ENCODE results near the gene DNAJC16. TPM values are rescaled to one million over a fixed set of nuclear protein-coding genes. Genes with fewer than 3 reads are reported as not detected.
"Not testable (repeated sequence)": the region's sequence is repeated elsewhere in the genome, so short reads cannot be mapped to it uniquely, and the experiment has no call there.

The DNAJC16 gene
- total and polyA plus RNA-seq, 9 of the 15 experiments (the other 6 are each of a cell fraction or from before 2014, with no cell fraction given): 6.9 to 16.8 (median 12.8) TPM

DNA sequence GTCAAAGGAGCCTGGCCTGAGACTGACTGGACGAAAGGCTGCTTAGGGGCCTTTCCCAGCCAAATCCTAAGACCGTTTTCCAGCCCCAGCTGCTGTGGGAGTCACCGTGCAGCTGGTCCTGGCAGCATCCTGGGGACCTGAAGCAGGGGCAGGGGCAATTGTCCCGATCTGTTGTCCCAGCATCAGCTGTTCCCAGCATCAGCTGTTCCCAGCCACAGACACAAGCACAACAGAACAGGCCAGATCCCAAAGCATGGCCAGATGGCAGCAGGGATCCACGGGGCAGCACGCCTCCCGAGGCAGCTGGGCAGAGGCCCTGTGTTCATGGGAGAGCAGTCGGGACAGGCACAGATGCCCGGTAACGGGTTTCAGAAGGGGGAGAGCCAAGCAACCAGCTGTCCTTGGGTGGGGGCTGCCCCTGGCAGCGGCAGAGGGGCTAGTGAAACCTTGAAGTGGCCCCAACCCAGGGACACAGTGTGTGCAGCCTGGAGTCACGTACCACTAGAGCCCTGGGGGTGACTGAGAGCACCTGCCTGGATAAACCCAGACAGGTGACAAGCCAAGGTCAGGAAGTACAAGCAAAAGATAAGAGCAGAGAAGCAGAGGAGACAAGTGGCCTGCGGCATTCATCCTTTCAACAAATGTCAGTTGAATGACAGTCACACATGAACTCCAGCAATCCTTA, 37.5 kb upstream of the DNAJC16 start:
- Histone ChIP-seq H3K4me2 (ENCODE audit: insufficient read depth, low read length) (no peak overlapping the region), H2AFZ (ENCODE audit: low read depth, low read length) (no peak overlapping the region), H4K20me1 (replicated peaks; ENCODE audit: control insufficient read depth, insufficient read depth, low read length) (no peaks in the 10 kb centered on the region), H3K27me3 (ENCODE audit: control insufficient read depth in 2 of 2, insufficient read depth in 2 of 2, low read length in 2 of 2) (no peaks in the 10 kb centered on the region), H3K36me3 (ENCODE audit: control insufficient read depth, insufficient read depth, low read length) (peaks cover 26% of the 10 kb centered on the region), H3K9me1 (ENCODE audit: control insufficient read depth, insufficient read depth, low read length) (no peaks in the 10 kb centered on the region), H3K9me3 (replicated peaks; ENCODE audit: control insufficient read depth, insufficient read depth, low read depth, low read length) (no peaks in the 10 kb centered on the region), H3K9ac (ENCODE audit: insufficient read depth in 1 of 2, low read depth in 2 of 2, low read length in 2 of 2) (peak overlapping the region in 1 of 2 experiments; percentile 23; a peak in 1 of 4 replicates), H3K27ac (ENCODE audit: extremely low read depth, low read depth, low read length) (no peak overlapping the region), H3K4me1 (replicated peaks in 1 of 2; ENCODE audit: control insufficient read depth in 2 of 2, insufficient read depth in 2 of 2, low read length in 2 of 2) (peaks cover 0 to 4% of the 10 kb centered on the region in 2 experiments; a peak in 1 of 5 replicates), H3K79me2 (ENCODE audit: control insufficient read depth, insufficient read depth, low read length) (no peaks in the 10 kb centered on the region), H3K4me3 (no peak overlapping the region)
- no TSS peak for BruUV-seq (replicated peaks)
- no peak for TF ChIP-seq NR2F6 (CRISPR knock-in tag; IDR thresholded peaks at IDR 0.05)
- TF ChIP-seq ZNF75A (CRISPR knock-in tag; IDR thresholded peaks at IDR 0.05): no peak
- no peak for TF ChIP-seq NUFIP1 (IDR thresholded peaks at IDR 0.05; ENCODE audit: partially characterized antibody)
- TF ChIP-seq SAFB (IDR thresholded peaks at IDR 0.05; ENCODE audit: borderline replicate concordance, low read depth, low read length): no peak
- TF ChIP-seq SMARCA4 (IDR thresholded peaks at IDR 0.05): no peak
- no peak for TF ChIP-seq ZNF121 (CRISPR knock-in tag; conservative IDR thresholded peaks at IDR 0.05)
- no peak for TF ChIP-seq PRDM10 (IDR thresholded peaks at IDR 0.05; ENCODE audit: partially characterized antibody)
- TF ChIP-seq CEBPG (CRISPR knock-in tag; IDR thresholded peaks at IDR 0.05): no peak
- no peak for TF ChIP-seq CEBPG (tag; conservative IDR thresholded peaks at IDR 0.05 in 1 of 2, IDR thresholded peaks at IDR 0.05 in 1 of 2)
- WGBS (ENCODE audit: insufficient coverage, low coverage, missing lambda C conversion rate): 44% methylated on average over 11 of the region's 13 CpGs
- in situ Hi-C loops (cut with MboI) (no loop called here), intact Hi-C loops (cut with micrococcal nuclease) (no loop called here)
- DNase-seq (ENCODE audit: extremely low read depth in 1 of 4, low spot score in 3 of 4) (no peak), ATAC-seq (no peak), FAIRE-seq (no peak)
- POLR2A ChIA-PET: interaction anchor here (1.3 kb wide), 1 partner anchor 11 kb away, joined by 4 read pairs; no protein-coding TSS in a partner anchor
- CTCF ChIA-PET (ENCODE audit: low intra/inter-chr PET ratio): no interaction called here

DNA sequence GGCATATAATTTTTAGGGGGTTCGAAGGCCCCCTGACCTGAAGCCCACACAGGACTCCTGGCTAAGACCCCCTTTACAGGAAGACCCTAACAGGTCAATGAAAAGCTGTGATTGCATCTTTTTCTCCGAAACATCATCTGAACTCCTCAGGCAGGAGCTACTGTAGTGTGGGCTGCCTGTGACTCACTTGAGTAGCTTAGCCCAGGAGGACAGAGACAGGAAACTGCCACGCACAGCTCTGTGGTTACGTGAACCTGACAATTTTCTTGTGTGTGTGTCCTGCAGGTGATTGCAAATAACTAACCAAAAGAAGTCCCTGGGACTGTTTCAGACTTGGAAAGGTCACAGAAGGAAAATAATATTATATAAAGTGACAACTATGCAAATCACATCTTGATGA, 35.6 kb upstream of the DNAJC16 start:
- H4K20me1 ChIP-seq (replicated peaks; ENCODE audit: control insufficient read depth, insufficient read depth, low read length); H3K79me2 ChIP-seq (ENCODE audit: control insufficient read depth, insufficient read depth, low read length); POLR2A ChIA-PET; H3K9me1 ChIP-seq (ENCODE audit: control insufficient read depth, insufficient read depth, low read length); in situ Hi-C loops (cut with MboI); H2AFZ ChIP-seq (ENCODE audit: low read depth, low read length); H3K27ac ChIP-seq (ENCODE audit: extremely low read depth, low read depth, low read length); H3K9ac ChIP-seq (ENCODE audit: insufficient read depth in 1 of 2, low read depth in 2 of 2, low read length in 2 of 2); H3K27me3 ChIP-seq (ENCODE audit: control insufficient read depth in 2 of 2, insufficient read depth in 2 of 2, low read length in 2 of 2); CTCF ChIA-PET (ENCODE audit: low intra/inter-chr PET ratio); H3K4me2 ChIP-seq (ENCODE audit: insufficient read depth, low read length); H3K4me1 ChIP-seq (replicated peaks in 1 of 2; ENCODE audit: control insufficient read depth in 2 of 2, insufficient read depth in 2 of 2, low read length in 2 of 2); H3K9me3 ChIP-seq (replicated peaks; ENCODE audit: control insufficient read depth, insufficient read depth, low read depth, low read length); BruUV-seq (replicated peaks); intact Hi-C loops (cut with micrococcal nuclease); DNase-seq (ENCODE audit: extremely low read depth in 1 of 4, low spot score in 3 of 4); ATAC-seq; H3K4me3 ChIP-seq: not testable (repeated sequence)
- 89% methylated on average over 4 of the region's 4 CpGs for WGBS (ENCODE audit: insufficient coverage, low coverage, missing lambda C conversion rate)
- FAIRE-seq: peak; percentile 51
- H3K36me3 ChIP-seq (ENCODE audit: control insufficient read depth, insufficient read depth, low read length): peaks cover 33% of the 10 kb centered on the region

All from K562 (cell line).